Uterus (tissue), 4 donors: ENCODE results near the gene DBI. TPM values are rescaled to one million over a fixed set of nuclear protein-coding genes. Genes with fewer than 3 reads are reported as not detected.

Experiments used
- DNase-seq, 2 donors: peaks; one replicate each; pipeline ENCODE4 v3.0.0-alpha.2; 2019 to 2020
- H3K27ac ChIP-seq, 2 donors: fragments of 200-600 bp; sonication (generic); 1 replicate in 1 of 2; 2 replicates in 1 of 2; pipeline ENCODE4 v1.5.1; 2016 to 2018
- H3K27me3 ChIP-seq, 2 donors: fragments of 200-600 bp; sonication (generic); one replicate each; pipeline ENCODE4 v1.5.1; 2018 to 2019; ENCODE audit warnings: control low read depth in 1 of 2
- H3K36me3 ChIP-seq, 2 donors: fragments of 200-600 bp; sonication (generic); one replicate each; pipeline ENCODE4 v1.5.1; 2019; ENCODE audit warnings: control low read depth in 1 of 2
- H3K4me1 ChIP-seq, 2 donors: fragments of 200-600 bp; sonication (generic); one replicate each; pipeline ENCODE4 v1.5.1; 2018 to 2019; ENCODE audit warnings: control low read depth in 1 of 2
- H3K4me3 ChIP-seq, 2 donors: fragments of 200-600 bp; sonication (generic); 1 replicate in 1 of 2; 2 replicates in 1 of 2; pipeline ENCODE4 v1.5.1; 2018 to 2019; ENCODE audit warnings: mild to moderate bottlenecking in 1 of 2
- H3K9me3 ChIP-seq, 2 donors: fragments of 200-600 bp; sonication (generic); one replicate each; pipeline ENCODE4 v1.5.1; 2019; ENCODE audit warnings: control low read depth in 1 of 2
- POLR2A ChIP-seq, 2 donors: fragments of 450-650 bp; IDR thresholded peaks; one replicate each; pipeline ENCODE4 v1.6.1; 2016; ENCODE audit warnings: antibody characterized with exemption in 2 of 2, mild to moderate bottlenecking in 1 of 2, moderate library complexity in 1 of 2
- intact Hi-C: fragments of 100-400 bp; cut with DNase I; formaldehyde crosslinking; loops from one replicate; pipeline ENCODE4 v1.15.1; 2023; ENCODE audit warnings: low total_unique reads
- total RNA-seq, 4 donors: library from RNA; depleted of rRNA in 3 of 4; stranded (reverse); fragments of >200 nt in 3 of 4; gene quantifications; one replicate each; pipeline versions ENCODE4 v1.1.0 to v1.2.4, GENCODE V29; 2014 to 2023
- TF ChIP-seq, protein P1 (sequence below), 4 experiments: fragments of 200-600 bp in 2 of 4; fragments of 450-650 bp in 2 of 4; sonication (generic) in 2 of 4; IDR thresholded peaks; one replicate each; pipeline ENCODE4 v1.5.1; 2016 to 2019; ENCODE audit warnings: antibody characterized with exemption in 4 of 4, mild to moderate bottlenecking in 2 of 4, moderate library complexity in 1 of 4
- donor health status: DM: yes; HTN: yes; CAD: no.

The DBI gene
- total RNA-seq, 4 donors from 2014 or later, result 2.6 to 46.8 (median 33.7) TPM

DNA sequence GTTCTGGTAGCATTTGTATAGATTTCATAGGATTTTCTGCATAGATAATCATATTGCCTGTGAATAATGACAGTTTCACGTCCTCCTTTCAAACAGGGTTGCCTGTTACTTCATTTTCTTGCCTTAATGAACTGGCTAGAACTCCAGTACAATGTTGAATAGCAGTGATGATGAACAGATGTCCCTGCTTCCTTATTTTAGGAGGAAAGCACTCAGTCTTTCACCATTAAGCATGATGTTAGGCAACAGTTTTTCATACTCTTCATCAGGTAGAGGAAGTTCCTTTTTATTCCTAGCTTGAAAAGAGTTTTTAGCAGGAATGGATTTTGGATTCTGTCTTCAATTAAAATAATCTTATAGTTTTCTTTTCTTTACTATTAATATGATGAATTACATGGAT, 39.8 kb upstream of the DBI start:
- no peak overlapping the region for H3K4me3 ChIP-seq
- H3K27ac ChIP-seq, result no peak overlapping the region
- intact Hi-C loops, result no loop called here
- DNase-seq, result no peak
- H3K27me3 ChIP-seq, result no peaks in the 10 kb centered on the region
- H3K36me3 ChIP-seq, result peaks cover 0 to 3% of the 10 kb centered on the region in 2 donors
- TF ChIP-seq, protein P1, sequence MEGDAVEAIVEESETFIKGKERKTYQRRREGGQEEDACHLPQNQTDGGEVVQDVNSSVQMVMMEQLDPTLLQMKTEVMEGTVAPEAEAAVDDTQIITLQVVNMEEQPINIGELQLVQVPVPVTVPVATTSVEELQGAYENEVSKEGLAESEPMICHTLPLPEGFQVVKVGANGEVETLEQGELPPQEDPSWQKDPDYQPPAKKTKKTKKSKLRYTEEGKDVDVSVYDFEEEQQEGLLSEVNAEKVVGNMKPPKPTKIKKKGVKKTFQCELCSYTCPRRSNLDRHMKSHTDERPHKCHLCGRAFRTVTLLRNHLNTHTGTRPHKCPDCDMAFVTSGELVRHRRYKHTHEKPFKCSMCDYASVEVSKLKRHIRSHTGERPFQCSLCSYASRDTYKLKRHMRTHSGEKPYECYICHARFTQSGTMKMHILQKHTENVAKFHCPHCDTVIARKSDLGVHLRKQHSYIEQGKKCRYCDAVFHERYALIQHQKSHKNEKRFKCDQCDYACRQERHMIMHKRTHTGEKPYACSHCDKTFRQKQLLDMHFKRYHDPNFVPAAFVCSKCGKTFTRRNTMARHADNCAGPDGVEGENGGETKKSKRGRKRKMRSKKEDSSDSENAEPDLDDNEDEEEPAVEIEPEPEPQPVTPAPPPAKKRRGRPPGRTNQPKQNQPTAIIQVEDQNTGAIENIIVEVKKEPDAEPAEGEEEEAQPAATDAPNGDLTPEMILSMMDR (IDR thresholded peaks at IDR 0.05), result no peak
- no peak for TF ChIP-seq POLR2A (IDR thresholded peaks at IDR 0.05)
- H3K4me1 ChIP-seq, result no peaks in the 10 kb centered on the region
- H3K9me3 ChIP-seq, result no peaks in the 10 kb centered on the region

DNA sequence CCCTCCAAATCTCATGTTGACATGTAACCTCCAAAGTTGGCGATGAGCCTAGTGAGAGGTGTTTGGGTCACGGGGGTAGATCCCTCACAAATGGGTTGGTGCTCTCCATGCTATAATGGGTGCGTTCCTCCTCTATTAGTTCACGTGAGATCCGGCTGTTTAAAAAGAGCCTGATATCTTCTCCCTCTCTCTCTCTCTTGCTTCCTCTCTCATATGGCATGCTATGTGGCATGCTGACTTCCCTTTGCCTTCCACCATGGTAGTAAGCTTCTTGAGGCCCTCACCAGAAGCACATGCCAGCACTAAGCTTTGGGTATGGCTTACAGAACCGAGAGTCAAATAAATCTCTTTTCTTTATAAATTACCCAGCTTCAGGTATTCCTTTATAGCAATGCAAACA, 39.3 kb upstream of the DBI start:
- no peaks in the 10 kb centered on the region for H3K27me3 ChIP-seq
- TF ChIP-seq POLR2A (IDR thresholded peaks at IDR 0.05), result no peak
- TF ChIP-seq, protein P1 (IDR thresholded peaks at IDR 0.05), result no peak
- H3K4me1 ChIP-seq, result no peaks in the 10 kb centered on the region
- H3K9me3 ChIP-seq, result no peaks in the 10 kb centered on the region
- intact Hi-C loops, result no loop called here
- H3K27ac ChIP-seq, result no peak overlapping the region
- peaks cover 0 to 3% of the 10 kb centered on the region in 2 donors for H3K36me3 ChIP-seq
- DNase-seq, result no peak
- no peak overlapping the region for H3K4me3 ChIP-seq

DNA sequence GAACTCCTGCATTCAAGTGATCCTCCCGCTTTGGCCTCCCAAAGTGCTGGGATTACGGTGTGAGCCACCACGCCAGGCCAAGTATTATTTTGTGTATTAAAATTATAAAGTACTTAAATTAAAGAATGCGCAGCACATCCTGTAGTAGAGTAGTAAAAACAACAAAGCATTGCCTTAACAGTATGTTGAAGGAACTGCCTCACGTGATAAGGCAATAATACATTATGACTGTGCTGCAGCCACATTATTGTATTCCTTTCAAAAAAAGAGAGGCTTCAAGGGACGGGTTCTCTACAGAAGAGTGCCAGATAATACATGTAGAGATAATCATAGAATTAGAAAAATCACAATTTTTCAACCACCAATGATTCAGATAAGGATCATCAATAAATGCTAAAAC, 33.8 kb upstream of the DBI start:
- TF ChIP-seq, protein P1 (IDR thresholded peaks at IDR 0.05), result no peak
- TF ChIP-seq POLR2A (IDR thresholded peaks at IDR 0.05), result no peak
- no peak for DNase-seq
- intact Hi-C loops, result no loop called here
- Histone ChIP-seq H3K27ac (no peak overlapping the region), H3K36me3 (peaks cover 0 to 3% of the 10 kb centered on the region in 2 donors), H3K9me3 (no peaks in the 10 kb centered on the region), H3K27me3 (no peaks in the 10 kb centered on the region), H3K4me1 (no peaks in the 10 kb centered on the region), H3K4me3 (no peak overlapping the region)

DNA sequence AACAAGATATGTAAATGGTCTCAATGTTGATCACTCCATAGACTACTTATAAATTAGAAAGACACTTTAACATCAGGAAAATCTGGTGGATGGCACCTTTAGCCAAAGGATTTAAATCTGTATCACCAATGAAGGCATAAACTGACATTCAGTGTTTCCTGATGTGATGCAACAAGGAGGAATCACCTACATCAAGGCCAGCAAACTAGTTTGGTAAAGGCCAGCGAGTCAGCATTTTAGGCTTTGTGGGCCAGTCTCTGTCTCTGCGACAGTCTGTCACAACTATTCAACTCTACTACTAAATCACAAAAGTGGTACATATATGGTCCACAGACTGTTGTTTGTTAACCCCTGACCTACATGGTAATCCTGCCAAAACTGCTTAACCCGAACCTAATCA, 33.4 kb upstream of the DBI start:
- Histone ChIP-seq H3K27me3 (no peaks in the 10 kb centered on the region), H3K4me1 (no peaks in the 10 kb centered on the region), H3K36me3 (peaks cover 0 to 3% of the 10 kb centered on the region in 2 donors), H3K4me3 (no peak overlapping the region), H3K27ac (no peak overlapping the region), H3K9me3 (no peaks in the 10 kb centered on the region)
- intact Hi-C loops, result no loop called here
- no peak for TF ChIP-seq POLR2A (IDR thresholded peaks at IDR 0.05)
- TF ChIP-seq, protein P1 (IDR thresholded peaks at IDR 0.05), result no peak
- DNase-seq, result no peak

DNA sequence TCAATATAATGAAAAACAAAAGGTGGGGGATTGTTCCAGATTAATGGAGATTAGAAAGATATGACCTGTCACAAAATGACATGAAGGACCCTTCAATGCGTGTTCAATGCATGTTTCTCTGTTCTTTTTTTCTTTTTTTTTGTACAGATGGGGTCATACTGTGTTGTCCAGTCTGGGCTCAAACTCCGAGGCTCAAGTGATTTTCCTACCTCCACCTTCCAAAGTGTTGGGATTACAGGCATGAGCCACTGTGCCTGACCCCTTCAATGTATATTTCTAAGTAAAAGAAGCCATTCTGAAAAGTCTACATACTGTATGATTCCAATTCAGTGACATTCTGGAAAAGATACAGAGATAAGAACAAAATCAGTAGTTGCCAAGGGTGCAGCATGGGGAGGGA, 32.9 kb upstream of the DBI start:
- Histone ChIP-seq H3K27me3 (no peaks in the 10 kb centered on the region), H3K4me1 (no peaks in the 10 kb centered on the region), H3K4me3 (no peak overlapping the region), H3K27ac (no peak overlapping the region), H3K9me3 (no peaks in the 10 kb centered on the region), H3K36me3 (peaks cover 0 to 3% of the 10 kb centered on the region in 2 donors)
- intact Hi-C loops, result no loop called here
- no peak for DNase-seq
- TF ChIP-seq POLR2A (IDR thresholded peaks at IDR 0.05), result no peak
- TF ChIP-seq, protein P1 (IDR thresholded peaks at IDR 0.05), result no peak
